ENCODE data around the gene GAK. TPM values are rescaled to one million over a fixed set of nuclear protein-coding genes. Genes with fewer than 3 reads are reported as not detected.
"Not testable (repeated sequence)": the region's sequence is repeated elsewhere in the genome, so short reads cannot be mapped to it uniquely, and the experiment has no call there.

Gene GAK
- polyA plus RNA-seq, 1 donor: 96.1 TPM

DNA sequence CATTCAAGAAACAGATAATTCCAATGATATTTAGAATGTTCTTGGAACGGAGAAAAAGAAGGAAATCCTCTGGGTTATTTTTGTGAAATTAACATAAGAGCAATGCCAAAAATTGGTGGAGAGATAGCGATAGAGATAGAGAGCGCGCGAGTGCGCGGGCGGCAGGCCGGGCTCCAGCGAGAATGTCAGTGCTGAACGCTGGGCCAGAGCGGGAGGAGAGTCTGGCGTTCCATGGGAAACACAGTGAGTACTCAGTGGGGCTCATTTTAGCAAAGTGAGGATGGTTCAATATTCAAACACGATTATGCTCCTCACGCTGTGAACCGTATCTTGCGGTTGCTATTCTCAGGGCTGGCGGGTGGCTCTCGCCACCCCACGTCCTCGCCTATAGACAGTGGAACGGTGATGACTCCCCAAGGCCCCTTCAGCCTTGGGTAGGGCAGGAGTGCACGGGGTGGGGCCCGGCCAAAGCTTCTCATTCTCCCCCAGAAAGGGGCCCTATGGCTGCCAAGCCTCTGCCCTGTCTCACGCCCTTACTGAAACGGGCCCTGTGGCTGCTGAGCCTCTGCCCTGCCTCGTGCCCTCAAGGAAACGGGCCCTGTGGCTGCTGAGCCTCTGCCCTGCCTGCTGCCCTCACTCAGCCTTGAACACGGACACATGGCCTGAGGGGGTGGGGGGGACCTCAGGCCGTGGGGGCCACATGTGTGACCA, 123.1 kb downstream of the GAK start:
- peaks cover 12% of the 10 kb centered on the region for H3K9me3 ChIP-seq (ENCODE audit: control insufficient read depth, low read depth, low read length)
- H3K4me1 ChIP-seq (ENCODE audit: control insufficient read depth, insufficient read depth, low read length): no peaks in the 10 kb centered on the region
- no peaks in the 10 kb centered on the region for H3K36me3 ChIP-seq (ENCODE audit: control insufficient read depth, insufficient read depth, low read length)
- WGBS (ENCODE audit: insufficient coverage, low lambda C conversion rate): 90% methylated on average over 2 of the region's 30 CpGs
- H3K27me3 ChIP-seq (ENCODE audit: control insufficient read depth, insufficient read depth, low read length): no peaks in the 10 kb centered on the region
- H3K4me3 ChIP-seq (ENCODE audit: low read length): no peak overlapping the region
- no peak for DNase-seq
- H3K27ac ChIP-seq (ENCODE audit: low read length): no peak overlapping the region

- Histone ChIP-seq H3K9me3 (ENCODE audit: control insufficient read depth, low read depth, low read length) (peaks cover 12% of the 10 kb centered on the region), H3K4me1 (ENCODE audit: control insufficient read depth, insufficient read depth, low read length) (no peaks in the 10 kb centered on the region), H3K4me3 (ENCODE audit: low read length) (no peak overlapping the region), H3K36me3 (ENCODE audit: control insufficient read depth, insufficient read depth, low read length) (no peaks in the 10 kb centered on the region), H3K27me3 (ENCODE audit: control insufficient read depth, insufficient read depth, low read length) (no peaks in the 10 kb centered on the region), H3K27ac (ENCODE audit: low read length) (no peak overlapping the region)
- WGBS (ENCODE audit: insufficient coverage, low lambda C conversion rate): no CpG with 5 or more reads among the region's 5 CpGs
- DNase-seq: no peak
These were observed 124.3 kb downstream of the GAK start for GRCh38 chr4:807792-808191.

DNA sequence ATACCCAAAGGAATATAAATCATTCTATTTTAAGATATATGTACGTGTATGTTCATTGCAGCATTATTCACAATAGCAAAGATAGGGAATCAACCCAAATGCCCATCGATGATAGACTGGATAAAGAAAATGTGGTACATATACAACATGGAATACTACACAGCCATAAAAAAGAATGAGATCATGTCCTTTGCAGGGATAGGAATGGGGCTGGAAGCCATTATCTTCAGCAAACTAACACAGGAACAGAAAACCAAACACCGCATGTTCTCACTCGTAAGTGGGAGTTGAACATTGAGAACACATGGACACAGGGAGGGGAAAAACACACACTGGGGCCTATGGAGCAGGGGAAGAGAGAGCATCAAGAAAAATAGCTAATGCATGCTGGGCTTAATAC, 125.1 kb downstream of the GAK start:
- peaks cover 12% of the 10 kb centered on the region for H3K9me3 ChIP-seq (ENCODE audit: control insufficient read depth, low read depth, low read length)
- H3K4me3 ChIP-seq (ENCODE audit: low read length); H3K27me3 ChIP-seq (ENCODE audit: control insufficient read depth, insufficient read depth, low read length); H3K4me1 ChIP-seq (ENCODE audit: control insufficient read depth, insufficient read depth, low read length); H3K27ac ChIP-seq (ENCODE audit: low read length); H3K36me3 ChIP-seq (ENCODE audit: control insufficient read depth, insufficient read depth, low read length); DNase-seq: not testable (repeated sequence)
- WGBS (ENCODE audit: insufficient coverage, low lambda C conversion rate): 100% methylated on average over 1 of the region's 4 CpGs

- Histone ChIP-seq H3K4me1 (ENCODE audit: control insufficient read depth, insufficient read depth, low read length) (no peaks in the 10 kb centered on the region), H3K36me3 (ENCODE audit: control insufficient read depth, insufficient read depth, low read length) (no peaks in the 10 kb centered on the region), H3K4me3 (ENCODE audit: low read length) (no peak overlapping the region), H3K9me3 (ENCODE audit: control insufficient read depth, low read depth, low read length) (peaks cover 12% of the 10 kb centered on the region), H3K27ac (ENCODE audit: low read length) (no peak overlapping the region), H3K27me3 (ENCODE audit: control insufficient read depth, insufficient read depth, low read length) (no peaks in the 10 kb centered on the region)
- 90% methylated on average over 2 of the region's 44 CpGs for WGBS (ENCODE audit: insufficient coverage, low lambda C conversion rate)
- no peak for DNase-seq
These were observed 127.3 kb downstream of the GAK start for GRCh38 chr4:804804-805203.

GRCh38 chr4:803884-804283, 128.2 kb downstream of the GAK start:
- no peak overlapping the region for H3K27ac ChIP-seq (ENCODE audit: low read length)

DNA sequence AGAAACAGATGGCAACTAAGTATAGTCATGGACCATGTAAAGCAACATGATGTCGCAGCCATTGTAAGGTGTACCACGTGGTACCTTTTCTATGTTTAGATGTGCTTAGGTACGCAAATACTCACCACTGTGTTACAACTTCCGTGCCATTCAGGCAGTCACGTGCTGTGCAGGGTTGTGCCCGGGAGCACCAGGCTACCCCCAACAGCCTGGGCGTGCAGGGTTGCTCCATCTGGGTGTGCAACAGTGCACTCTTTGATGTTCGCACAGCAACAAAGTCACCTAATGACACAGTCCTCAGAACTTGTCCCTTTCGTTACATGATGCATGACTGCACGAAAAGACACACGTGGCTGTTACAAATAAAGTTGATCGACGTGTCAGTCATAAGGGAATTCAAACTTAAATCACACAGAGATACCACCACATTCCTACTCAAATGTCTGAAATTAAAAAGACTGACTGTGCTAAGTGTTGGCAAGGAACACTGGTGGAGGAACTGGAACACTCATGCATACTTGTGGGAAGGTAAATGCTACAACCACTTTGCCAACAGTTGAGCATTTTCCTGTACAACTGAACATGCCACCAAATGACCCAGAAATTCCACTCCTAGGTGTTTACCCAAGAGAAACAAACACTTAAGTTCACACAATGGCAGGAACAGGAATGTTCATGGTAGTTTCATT, 130.5 kb downstream of the GAK start:
- H3K9me3 ChIP-seq (ENCODE audit: control insufficient read depth, low read depth, low read length): peaks cover 10% of the 10 kb centered on the region
- WGBS (ENCODE audit: insufficient coverage, low lambda C conversion rate): no CpG with 5 or more reads among the region's 13 CpGs
- no peak overlapping the region for H3K4me3 ChIP-seq (ENCODE audit: low read length)
- H3K4me1 ChIP-seq (ENCODE audit: control insufficient read depth, insufficient read depth, low read length): peaks cover 4% of the 10 kb centered on the region
- peaks cover 4% of the 10 kb centered on the region for H3K27me3 ChIP-seq (ENCODE audit: control insufficient read depth, insufficient read depth, low read length)
- DNase-seq: no peak
- H3K36me3 ChIP-seq (ENCODE audit: control insufficient read depth, insufficient read depth, low read length): no peaks in the 10 kb centered on the region
- no peak overlapping the region for H3K27ac ChIP-seq (ENCODE audit: low read length)

More at GRCh38 chr4:803884-804283, 128.2 kb downstream of the GAK start:
- WGBS (ENCODE audit: insufficient coverage, low lambda C conversion rate): 89% methylated on average over 3 of the region's 13 CpGs
- Histone ChIP-seq H3K9me3 (ENCODE audit: control insufficient read depth, low read depth, low read length) (peaks cover 11% of the 10 kb centered on the region), H3K36me3 (ENCODE audit: control insufficient read depth, insufficient read depth, low read length) (no peaks in the 10 kb centered on the region), H3K4me3 (ENCODE audit: low read length) (no peak overlapping the region), H3K27me3 (ENCODE audit: control insufficient read depth, insufficient read depth, low read length) (no peaks in the 10 kb centered on the region), H3K4me1 (ENCODE audit: control insufficient read depth, insufficient read depth, low read length) (peaks cover 3% of the 10 kb centered on the region)
- DNase-seq: no peak

Other genes starting within 250 kb of the GAK start
- 4.6 TPM for gene SLC49A3, start 243.2 kb downstream of the GAK start, polyA plus RNA-seq
- gene PCGF3, start 226.5 kb downstream of the GAK start, polyA plus RNA-seq: 78.0 TPM
- gene CPLX1, start 106.2 kb downstream of the GAK start, polyA plus RNA-seq: 2.8 TPM
- gene TMEM175, start 144 bp upstream of the GAK start, polyA plus RNA-seq: 28.4 TPM
- 15.3 TPM for gene DGKQ, start 41.3 kb upstream of the GAK start, polyA plus RNA-seq
- 21.1 TPM for gene IDUA, start 54.7 kb upstream of the GAK start, polyA plus RNA-seq
- 10.1 TPM for gene SLC26A1, start 61.1 kb upstream of the GAK start, polyA plus RNA-seq
- 12.6 TPM for gene FGFRL1, start 79.3 kb upstream of the GAK start, polyA plus RNA-seq
- 1.8 TPM for gene RNF212, start 181.2 kb upstream of the GAK start, polyA plus RNA-seq
- 54.6 TPM for gene SPON2, start 240.3 kb upstream of the GAK start, polyA plus RNA-seq